Kidney (tissue), 14 donors: ENCODE data around the gene MFRP. TPM values are rescaled to one million over a fixed set of nuclear protein-coding genes. Genes with fewer than 3 reads are reported as not detected.

ENCODE experiments used
- DNase-seq, 5 donors: peaks; one replicate each; pipeline ENCODE4 v3.0.0-alpha.2; 2013 to 2020
- FAIRE-seq: peaks from 2 replicates; lab custom pipeline; 2012; peaks lifted over from hg19 to GRCh38; lab: Jason Lieb, UNC
- H3K27ac ChIP-seq, 2 donors: one replicate each; pipeline ENCODE4 v1.7.0; 2013; ENCODE audit warnings: low read depth in 2 of 2, low read length in 2 of 2, inconsistent platforms in 1 of 2
- H3K27me3 ChIP-seq: one replicate; pipeline ENCODE4 v1.7.1; 2013; ENCODE audit warnings: low read length, inconsistent platforms; ENCODE audit not compliant: control insufficient read depth, insufficient read depth
- H3K36me3 ChIP-seq, 3 donors: one replicate each; pipeline versions ENCODE4 v1.7.0 to v1.7.1; 2013; ENCODE audit warnings: low read length in 3 of 3, control low read depth in 1 of 3, inconsistent platforms in 1 of 3; ENCODE audit not compliant: insufficient read depth in 3 of 3, control insufficient read depth in 2 of 3
- H3K4me1 ChIP-seq, 3 donors: one replicate each; pipeline versions ENCODE4 v1.7.0 to v1.7.1; 2013; ENCODE audit warnings: low read length in 3 of 3, inconsistent platforms in 1 of 3, low read depth in 1 of 3; ENCODE audit not compliant: control insufficient read depth in 2 of 3, insufficient read depth in 2 of 3
- H3K4me3 ChIP-seq, 3 donors: one replicate each; pipeline versions ENCODE4 v1.7.0 to v1.8.1; 2013; ENCODE audit warnings: low read length in 3 of 3, control low read depth in 1 of 3, inconsistent platforms in 1 of 3
- H3K9ac ChIP-seq, 3 donors: one replicate each; pipeline versions ENCODE4 v1.7.0 to v1.7.1; 2013; ENCODE audit warnings: low read length in 3 of 3, control low read depth in 1 of 3, inconsistent platforms in 1 of 3
- H3K9me3 ChIP-seq, 3 donors: one replicate each; pipeline versions ENCODE4 v1.7.0 to v1.7.1; 2013; ENCODE audit warnings: low read length in 3 of 3, control low read depth in 1 of 3, inconsistent platforms in 1 of 3; ENCODE audit not compliant: control insufficient read depth in 2 of 3, insufficient read depth in 1 of 3
- CTCF ChIP-seq: IDR thresholded peaks from 3 replicates; pipeline ENCODE4 v1.5.1; 2012; ENCODE audit warnings: mild to moderate bottlenecking, moderate library complexity, borderline replicate concordance; ENCODE audit not compliant: insufficient read depth; ENCODE audit errors: extremely low read depth
- intact Hi-C: fragments of 100-400 bp; cut with DNase I; formaldehyde crosslinking; loops from one replicate; pipeline ENCODE4 v1.11.1; 2022
- polyA plus RNA-seq: library from polyadenylated mRNA; stranded (reverse); fragments of 350-450 nt; fragmentation: Illumina TruSeq; extraction: RNeasy Lipid Tissue Mini Kit (QIAGEN cat#74804); gene quantifications from one replicate; pipeline ENCODE4 v1.2.3, GENCODE V29; 2014; ENCODE audit warnings: low read depth, low replicate concordance; ENCODE audit not compliant: insufficient read depth
- total RNA-seq: library from RNA; stranded (reverse); fragmentation: NEBNext Ultra II Directional; extraction: Animal tissue kit (Norgen Biotek cat#: 25700); gene quantifications from one replicate; pipeline ENCODE4 v1.2.1, GENCODE V29; 2021
- donor health status: control.
- donor health status: control.
- donor health status: control.
- donor health status: control.
- donor health status: control.
- donor health status: DM: yes; HTN: yes; CAD: no.
- donor health status: Normal renal cell carcinoma (clear cell type).

Gene MFRP
- total and polyA plus RNA-seq, 2 donors from 2014 or later, result not detected

- H3K4me1 ChIP-seq, result peaks cover 0 to 42% (median 26%) of the 10 kb centered on the region in 3 donors
- FAIRE-seq (no peak), DNase-seq (peak in 2 of 5 donors; percentile 54 to 73)
- H3K36me3 ChIP-seq, result no peaks in the 10 kb centered on the region
- intact Hi-C loops, result no loop called here
- peak overlapping the region in 1 of 3 donors; percentile 66 for H3K9ac ChIP-seq
- H3K9me3 ChIP-seq, result no peaks in the 10 kb centered on the region
- H3K4me3 ChIP-seq, result peak overlapping the region in 1 of 3 donors; percentile 42
- peak overlapping the region; percentile 89 to 92 for H3K27ac ChIP-seq
- no peak for TF ChIP-seq CTCF
- H3K27me3 ChIP-seq, result no peaks in the 10 kb centered on the region
These were observed 29.8 kb upstream of the MFRP start for GRCh38 chr11:119376197-119376847.

- Histone ChIP-seq H3K4me1 (peaks cover 0 to 43% (median 33%) of the 10 kb centered on the region in 3 donors), H3K27me3 (no peaks in the 10 kb centered on the region), H3K9ac (peak overlapping the region in 1 of 3 donors; percentile 66), H3K36me3 (no peaks in the 10 kb centered on the region), H3K27ac (peak overlapping the region; percentile 89 to 92), H3K9me3 (no peaks in the 10 kb centered on the region), H3K4me3 (peak overlapping the region in 1 of 3 donors; percentile 42)
- DNase-seq (peak in 3 of 5 donors; percentile 52 to 93 (median 56)), FAIRE-seq (no peak)
- intact Hi-C loops, result no loop called here
- no peak for TF ChIP-seq CTCF
These were observed 29.1 kb upstream of the MFRP start for GRCh38 chr11:119375337-119376196.

- H3K27ac ChIP-seq, result peak overlapping the region; percentile 73 to 77
- intact Hi-C loops, result no loop called here
- no peak for FAIRE-seq
These were observed 28.3 kb upstream of the MFRP start for GRCh38 chr11:119374632-119375336.

More at GRCh38 chr11:119374632-119375336, 28.3 kb upstream of the MFRP start:
- H3K4me1 ChIP-seq, result peaks cover 0 to 48% (median 39%) of the 10 kb centered on the region in 3 donors
- no peaks in the 10 kb centered on the region for H3K36me3 ChIP-seq
- no peaks in the 10 kb centered on the region for H3K27me3 ChIP-seq
- DNase-seq, result peak in 1 of 5 donors; percentile 65
- no peaks in the 10 kb centered on the region for H3K9me3 ChIP-seq
- H3K4me3 ChIP-seq, result peak overlapping the region in 1 of 3 donors; percentile 13
- H3K9ac ChIP-seq, result peak overlapping the region in 1 of 3 donors; percentile 53
- TF ChIP-seq CTCF, result no peak
